ENCODE measurements around the gene PRKAR1A.

DNA sequence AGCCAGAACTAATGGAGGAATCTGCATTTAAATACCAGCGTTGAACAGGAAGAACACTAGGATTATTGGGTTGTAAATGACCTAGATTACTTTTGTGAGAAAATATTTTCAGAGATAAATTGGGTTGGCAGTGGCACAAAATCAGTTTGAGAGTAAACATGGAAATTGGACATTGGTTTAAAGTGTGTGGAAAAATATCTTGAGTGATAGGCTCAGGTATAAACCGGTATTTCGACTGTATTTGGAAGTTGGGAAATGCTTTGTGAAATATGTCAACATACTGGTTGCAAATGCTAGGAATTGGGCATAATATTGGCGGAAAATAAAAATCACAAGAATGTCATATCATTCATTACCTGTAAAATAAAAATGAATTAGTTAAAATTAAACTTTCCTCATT, 15.1 kb downstream of the PRKAR1A start:
- TF ChIP-seq, protein P1, sequence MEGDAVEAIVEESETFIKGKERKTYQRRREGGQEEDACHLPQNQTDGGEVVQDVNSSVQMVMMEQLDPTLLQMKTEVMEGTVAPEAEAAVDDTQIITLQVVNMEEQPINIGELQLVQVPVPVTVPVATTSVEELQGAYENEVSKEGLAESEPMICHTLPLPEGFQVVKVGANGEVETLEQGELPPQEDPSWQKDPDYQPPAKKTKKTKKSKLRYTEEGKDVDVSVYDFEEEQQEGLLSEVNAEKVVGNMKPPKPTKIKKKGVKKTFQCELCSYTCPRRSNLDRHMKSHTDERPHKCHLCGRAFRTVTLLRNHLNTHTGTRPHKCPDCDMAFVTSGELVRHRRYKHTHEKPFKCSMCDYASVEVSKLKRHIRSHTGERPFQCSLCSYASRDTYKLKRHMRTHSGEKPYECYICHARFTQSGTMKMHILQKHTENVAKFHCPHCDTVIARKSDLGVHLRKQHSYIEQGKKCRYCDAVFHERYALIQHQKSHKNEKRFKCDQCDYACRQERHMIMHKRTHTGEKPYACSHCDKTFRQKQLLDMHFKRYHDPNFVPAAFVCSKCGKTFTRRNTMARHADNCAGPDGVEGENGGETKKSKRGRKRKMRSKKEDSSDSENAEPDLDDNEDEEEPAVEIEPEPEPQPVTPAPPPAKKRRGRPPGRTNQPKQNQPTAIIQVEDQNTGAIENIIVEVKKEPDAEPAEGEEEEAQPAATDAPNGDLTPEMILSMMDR (IDR thresholded peaks at IDR 0.05): no peak
- TF ChIP-seq POLR2A (IDR thresholded peaks at IDR 0.05): no peak

Measured in Peyer's patch (tissue), 4 donors.